ENCODE results near the gene BICRA. TPM values are rescaled to one million over a fixed set of nuclear protein-coding genes. Genes with fewer than 3 reads are reported as not detected.
"Not testable (repeated sequence)": the region's sequence is repeated elsewhere in the genome, so short reads cannot be mapped to it uniquely, and the experiment has no call there.

BICRA gene
- polyA plus RNA-seq, 1 of the 3 experiments (the other 2 are of a cell fraction), result 1.4 TPM

DNA sequence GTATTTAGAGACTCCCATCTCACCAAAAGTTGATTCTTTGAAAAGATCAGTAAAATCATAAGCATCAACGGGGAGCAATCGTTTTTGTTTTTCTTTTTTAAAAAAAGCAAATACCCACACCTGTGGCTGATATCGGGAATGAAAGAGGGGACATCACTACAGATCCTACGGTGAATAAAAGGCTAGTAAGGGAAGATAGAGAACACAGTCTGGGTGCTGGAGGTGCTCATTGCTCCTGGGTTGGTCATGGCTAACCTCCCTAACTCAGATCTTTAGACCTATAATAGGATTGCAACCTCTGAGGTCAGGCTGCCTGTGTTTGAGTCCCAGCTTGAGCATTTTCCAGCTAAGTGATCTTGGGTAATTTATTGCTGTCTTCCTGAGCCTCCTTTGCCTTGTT, 105.4 kb downstream of the BICRA start:
- H3K4me2 ChIP-seq, result peak overlapping the region; percentile 87
- H4K20me1 ChIP-seq (ENCODE audit: insufficient read depth), result peaks cover 7% of the 10 kb centered on the region; the same call in 1 of the 2 replicates
- H3K79me2 ChIP-seq (ENCODE audit: insufficient read depth), result peaks cover 53% of the 10 kb centered on the region
- ChIA-PET CTCF (interaction anchor here (1.0 to 23.1 kb wide), 9 partner anchors 9 to 278 kb away, joined by 3 to 475 read pairs (median 27); partner anchors contain the start of gene NOP53), POLR2A (no interaction called here)
- H3K27ac ChIP-seq (ENCODE audit: low read depth in 2 of 2, low read length in 1 of 2), result peak overlapping the region in 1 of 2 experiments; percentile 67; a peak in 1 of 4 replicates
- no peaks in the 10 kb centered on the region for H3K27me3 ChIP-seq (ENCODE audit: insufficient read depth)
- H2AFZ ChIP-seq (ENCODE audit: low read depth), result no peak overlapping the region
- H3K4me1 ChIP-seq (ENCODE audit: control insufficient read depth in 1 of 2, insufficient read depth in 2 of 2, low read depth in 1 of 2, low read length in 1 of 2), result peaks cover 8 to 9% of the 10 kb centered on the region in 2 experiments; a peak in 3 of 4 replicates
- no peaks in the 10 kb centered on the region for H3K9me2 ChIP-seq
- WGBS (ENCODE audit: low lambda C conversion rate), result 83% methylated on average over 4 of the region's 4 CpGs
- peak overlapping the region; percentile 83; the same call in 1 of the 2 replicates for H3K9ac ChIP-seq
- peaks cover 0 to 33% of the 10 kb centered on the region in 2 experiments for H3K36me3 ChIP-seq (replicated peaks in 1 of 2; ENCODE audit: control insufficient read depth in 1 of 2, insufficient read depth in 2 of 2, low read length in 1 of 2)
- no peak for DNase-seq
- TF ChIP-seq ELF1 (IDR thresholded peaks at IDR 0.05) (no peak), JUND (IDR thresholded peaks at IDR 0.05) (no peak), NRF1 (IDR thresholded peaks at IDR 0.05; ENCODE audit: low read depth, low read length) (no peak), EZH2phosphoT487 (IDR thresholded peaks at IDR 0.05; ENCODE audit: borderline replicate concordance, low read depth) (no peak), SIN3A (IDR thresholded peaks at IDR 0.05; ENCODE audit: borderline replicate concordance, low read depth, low read length) (no peak), GATA2 (CRISPR knock-in tag; IDR thresholded peaks at IDR 0.05) (no peak), EP300 (IDR thresholded peaks at IDR 0.05; ENCODE audit: borderline replicate concordance in 1 of 2, low read depth in 1 of 2, low read length in 1 of 2) (no peak), CHD2 (IDR thresholded peaks at IDR 0.05; ENCODE audit: low read length, partially characterized antibody) (no peak), RAD21 (IDR thresholded peaks at IDR 0.05; ENCODE audit: low read length) (no peak), TAF1 (IDR thresholded peaks at IDR 0.05; ENCODE audit: borderline replicate concordance, low read depth, low read length) (no peak), TCF12 (IDR thresholded peaks at IDR 0.05) (no peak), RCOR1 (IDR thresholded peaks at IDR 0.05; ENCODE audit: low read length) (no peak), POLR2AphosphoS5 (IDR thresholded peaks at IDR 0.05; ENCODE audit: low read depth, low read length) (no peak), NFIC (IDR thresholded peaks at IDR 0.05; ENCODE audit: borderline replicate concordance) (no peak)
- TF ChIP-seq, protein P1, sequence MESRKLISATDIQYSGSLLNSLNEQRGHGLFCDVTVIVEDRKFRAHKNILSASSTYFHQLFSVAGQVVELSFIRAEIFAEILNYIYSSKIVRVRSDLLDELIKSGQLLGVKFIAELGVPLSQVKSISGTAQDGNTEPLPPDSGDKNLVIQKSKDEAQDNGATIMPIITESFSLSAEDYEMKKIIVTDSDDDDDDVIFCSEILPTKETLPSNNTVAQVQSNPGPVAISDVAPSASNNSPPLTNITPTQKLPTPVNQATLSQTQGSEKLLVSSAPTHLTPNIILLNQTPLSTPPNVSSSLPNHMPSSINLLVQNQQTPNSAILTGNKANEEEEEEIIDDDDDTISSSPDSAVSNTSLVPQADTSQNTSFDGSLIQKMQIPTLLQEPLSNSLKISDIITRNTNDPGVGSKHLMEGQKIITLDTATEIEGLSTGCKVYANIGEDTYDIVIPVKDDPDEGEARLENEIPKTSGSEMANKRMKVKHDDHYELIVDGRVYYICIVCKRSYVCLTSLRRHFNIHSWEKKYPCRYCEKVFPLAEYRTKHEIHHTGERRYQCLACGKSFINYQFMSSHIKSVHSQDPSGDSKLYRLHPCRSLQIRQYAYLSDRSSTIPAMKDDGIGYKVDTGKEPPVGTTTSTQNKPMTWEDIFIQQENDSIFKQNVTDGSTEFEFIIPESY (IDR thresholded peaks at IDR 0.05; ENCODE audit: borderline replicate concordance, low read depth), result no peak
- TF ChIP-seq, protein P2, sequence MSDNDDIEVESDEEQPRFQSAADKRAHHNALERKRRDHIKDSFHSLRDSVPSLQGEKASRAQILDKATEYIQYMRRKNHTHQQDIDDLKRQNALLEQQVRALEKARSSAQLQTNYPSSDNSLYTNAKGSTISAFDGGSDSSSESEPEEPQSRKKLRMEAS (IDR thresholded peaks at IDR 0.05; ENCODE audit: low read depth), result no peak
- TF ChIP-seq, protein P3, sequence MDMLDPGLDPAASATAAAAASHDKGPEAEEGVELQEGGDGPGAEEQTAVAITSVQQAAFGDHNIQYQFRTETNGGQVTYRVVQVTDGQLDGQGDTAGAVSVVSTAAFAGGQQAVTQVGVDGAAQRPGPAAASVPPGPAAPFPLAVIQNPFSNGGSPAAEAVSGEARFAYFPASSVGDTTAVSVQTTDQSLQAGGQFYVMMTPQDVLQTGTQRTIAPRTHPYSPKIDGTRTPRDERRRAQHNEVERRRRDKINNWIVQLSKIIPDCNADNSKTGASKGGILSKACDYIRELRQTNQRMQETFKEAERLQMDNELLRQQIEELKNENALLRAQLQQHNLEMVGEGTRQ (IDR thresholded peaks at IDR 0.05; ENCODE audit: borderline replicate concordance, low read depth, low read length), result no peak
- TF ChIP-seq, protein P4, sequence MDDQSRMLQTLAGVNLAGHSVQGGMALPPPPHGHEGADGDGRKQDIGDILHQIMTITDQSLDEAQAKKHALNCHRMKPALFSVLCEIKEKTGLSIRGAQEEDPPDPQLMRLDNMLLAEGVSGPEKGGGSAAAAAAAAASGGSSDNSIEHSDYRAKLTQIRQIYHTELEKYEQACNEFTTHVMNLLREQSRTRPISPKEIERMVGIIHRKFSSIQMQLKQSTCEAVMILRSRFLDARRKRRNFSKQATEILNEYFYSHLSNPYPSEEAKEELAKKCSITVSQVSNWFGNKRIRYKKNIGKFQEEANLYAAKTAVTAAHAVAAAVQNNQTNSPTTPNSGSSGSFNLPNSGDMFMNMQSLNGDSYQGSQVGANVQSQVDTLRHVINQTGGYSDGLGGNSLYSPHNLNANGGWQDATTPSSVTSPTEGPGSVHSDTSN (IDR thresholded peaks at IDR 0.05), result no peak
- TF ChIP-seq, protein P5, sequence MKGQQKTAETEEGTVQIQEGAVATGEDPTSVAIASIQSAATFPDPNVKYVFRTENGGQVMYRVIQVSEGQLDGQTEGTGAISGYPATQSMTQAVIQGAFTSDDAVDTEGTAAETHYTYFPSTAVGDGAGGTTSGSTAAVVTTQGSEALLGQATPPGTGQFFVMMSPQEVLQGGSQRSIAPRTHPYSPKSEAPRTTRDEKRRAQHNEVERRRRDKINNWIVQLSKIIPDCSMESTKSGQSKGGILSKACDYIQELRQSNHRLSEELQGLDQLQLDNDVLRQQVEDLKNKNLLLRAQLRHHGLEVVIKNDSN (IDR thresholded peaks at IDR 0.05; ENCODE audit: borderline replicate concordance, low read depth), result no peak
- H3F3A ChIP-seq (replicated peaks; ENCODE audit: insufficient read depth), result peaks cover 18% of the 10 kb centered on the region
- no peaks in the 10 kb centered on the region for H3K9me3 ChIP-seq
- H3K4me3 ChIP-seq (ENCODE audit: low read depth in 2 of 2, low read length in 1 of 2), result peak overlapping the region; percentile 58 to 79; a peak in 3 of 4 replicates

DNA sequence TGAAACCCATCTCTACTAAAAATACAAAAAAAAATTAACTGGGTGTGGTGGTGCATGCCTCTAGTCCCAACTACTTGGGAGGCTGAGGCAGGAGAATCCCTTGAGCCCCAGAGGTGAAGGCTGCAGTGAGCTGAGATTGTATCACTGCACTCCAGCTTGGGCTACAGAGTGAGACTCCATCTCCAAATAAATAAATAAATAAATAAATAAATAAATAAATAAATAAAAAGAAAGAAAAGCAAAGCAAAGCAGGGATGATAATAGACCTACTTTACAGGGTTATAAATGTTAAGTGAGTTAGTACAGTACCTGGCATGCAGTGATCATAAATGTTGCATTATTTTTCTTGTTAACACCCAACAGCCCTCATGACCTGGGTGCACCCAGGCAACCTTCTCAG, 105.9 kb downstream of the BICRA start:
- Histone ChIP-seq H3K4me2 (peak overlapping the region; percentile 87), H3K4me1 (ENCODE audit: control insufficient read depth in 1 of 2, insufficient read depth in 2 of 2, low read depth in 1 of 2, low read length in 1 of 2) (peaks cover 9 to 14% of the 10 kb centered on the region in 2 experiments; a peak in 3 of 4 replicates), H3K4me3 (ENCODE audit: low read depth in 2 of 2, low read length in 1 of 2) (peak overlapping the region in 1 of 2 experiments; percentile 79; a peak in 2 of 4 replicates), H3F3A (replicated peaks; ENCODE audit: insufficient read depth) (peaks cover 22% of the 10 kb centered on the region), H3K79me2 (ENCODE audit: insufficient read depth) (peaks cover 58% of the 10 kb centered on the region), H3K36me3 (replicated peaks in 1 of 2; ENCODE audit: control insufficient read depth in 1 of 2, insufficient read depth in 2 of 2, low read length in 1 of 2) (peaks cover 0 to 33% of the 10 kb centered on the region in 2 experiments)
- H3K9me2 ChIP-seq; H3K9ac ChIP-seq; H3K9me3 ChIP-seq; H2AFZ ChIP-seq (ENCODE audit: low read depth); H4K20me1 ChIP-seq (ENCODE audit: insufficient read depth); H3K27me3 ChIP-seq (ENCODE audit: insufficient read depth); DNase-seq; H3K27ac ChIP-seq (ENCODE audit: low read depth in 2 of 2, low read length in 1 of 2); POLR2A ChIA-PET: not testable (repeated sequence)
- CTCF ChIA-PET, result interaction anchor here (0.7 to 23.1 kb wide), 6 partner anchors 10 to 668 kb away, joined by 3 to 475 read pairs (median 5); partner anchors contain the start of gene NOP53

All from SK-N-SH (cell line).